Measurements from ENCODE around the gene PLEKHA8. TPM values are rescaled to one million over a fixed set of nuclear protein-coding genes. Genes with fewer than 3 reads are reported as not detected.

PLEKHA8 gene
- total RNA-seq, 1 donor from 2014 or later, result 62.7 TPM

- Histone ChIP-seq H3K9ac (no peak overlapping the region), H3K36me3 (no peaks in the 10 kb centered on the region), H2AFZ (replicated peaks) (peak overlapping the region; percentile 78), H4K20me1 (ENCODE audit: low read depth) (peaks cover 10% of the 10 kb centered on the region), H3K27me3 (peaks cover 36% of the 10 kb centered on the region), H3F3A (ENCODE audit: low read depth) (peaks cover 16% of the 10 kb centered on the region), H3K27ac (no peak overlapping the region), H3K79me2 (ENCODE audit: low read depth) (peaks cover 3% of the 10 kb centered on the region), H3K4me2 (peak overlapping the region; percentile 83), H3K4me1 (peaks cover 4% of the 10 kb centered on the region), H3K4me3 (peak overlapping the region; percentile 82), H3K9me3 (ENCODE audit: low read depth) (no peaks in the 10 kb centered on the region)
- Mint-ChIP-seq H3K27me3 (ENCODE audit: insufficient read depth, low read depth) (peaks cover 5% of the 10 kb centered on the region), H3K27ac (no peak overlapping the region), H3K36me3 (no peaks in the 10 kb centered on the region), H3K9me3 (no peaks in the 10 kb centered on the region), H3K4me1 (peaks cover 4% of the 10 kb centered on the region), H3K4me3 (peak overlapping the region; percentile 95)
- TF ChIP-seq CTCF (IDR thresholded peaks at IDR 0.05) (no peak), EZH2 (IDR thresholded peaks at IDR 0.05) (no peak), EZH2phosphoT487 (IDR thresholded peaks at IDR 0.05) (no peak)
- DNase-seq (ENCODE audit: low spot score), result peak; percentile 66
Observed at GRCh38 chr7:30135301-30136116, 107.3 kb downstream of the PLEKHA8 start.

GRCh38 chr7:30136117-30136731, 108.0 kb downstream of the PLEKHA8 start:
- no peak overlapping the region for H3K27ac Mint-ChIP-seq
- Histone ChIP-seq H3K36me3 (no peaks in the 10 kb centered on the region), H3K27me3 (peaks cover 36% of the 10 kb centered on the region), H3K4me2 (peak overlapping the region; percentile 83), H3K4me1 (peaks cover 4% of the 10 kb centered on the region), H3K79me2 (ENCODE audit: low read depth) (peaks cover 3% of the 10 kb centered on the region), H3K4me3 (peak overlapping the region; percentile 82), H3K27ac (no peak overlapping the region), H2AFZ (replicated peaks) (peak overlapping the region; percentile 78), H3K9me3 (ENCODE audit: low read depth) (no peaks in the 10 kb centered on the region), H4K20me1 (ENCODE audit: low read depth) (peaks cover 10% of the 10 kb centered on the region), H3F3A (ENCODE audit: low read depth) (peaks cover 16% of the 10 kb centered on the region), H3K9ac (no peak overlapping the region)
- no peak for TF ChIP-seq CTCF (IDR thresholded peaks at IDR 0.05)
- TF ChIP-seq EZH2 (IDR thresholded peaks at IDR 0.05), result no peak
- no peak for TF ChIP-seq EZH2phosphoT487 (IDR thresholded peaks at IDR 0.05)
- H3K9me3 Mint-ChIP-seq, result no peaks in the 10 kb centered on the region
- peak overlapping the region; percentile 95 for H3K4me3 Mint-ChIP-seq
- peak; percentile 39 for DNase-seq (ENCODE audit: low spot score)
- H3K36me3 Mint-ChIP-seq, result no peaks in the 10 kb centered on the region
- H3K27me3 Mint-ChIP-seq (ENCODE audit: insufficient read depth, low read depth), result peaks cover 5% of the 10 kb centered on the region
- H3K4me1 Mint-ChIP-seq, result peaks cover 4% of the 10 kb centered on the region

- Mint-ChIP-seq H3K27ac (no peak overlapping the region), H3K27me3 (ENCODE audit: insufficient read depth, low read depth) (peaks cover 5% of the 10 kb centered on the region), H3K4me1 (peaks cover 4% of the 10 kb centered on the region), H3K4me3 (peak overlapping the region; percentile 95), H3K9me3 (no peaks in the 10 kb centered on the region), H3K36me3 (no peaks in the 10 kb centered on the region)
- TF ChIP-seq EZH2phosphoT487 (IDR thresholded peaks at IDR 0.05), result no peak
- TF ChIP-seq EZH2 (IDR thresholded peaks at IDR 0.05), result no peak
- no peak for TF ChIP-seq CTCF (IDR thresholded peaks at IDR 0.05)
- peak overlapping the region; percentile 78 for H2AFZ ChIP-seq (replicated peaks)
- peaks cover 3% of the 10 kb centered on the region for H3K79me2 ChIP-seq (ENCODE audit: low read depth)
- peaks cover 16% of the 10 kb centered on the region for H3F3A ChIP-seq (ENCODE audit: low read depth)
- H3K4me3 ChIP-seq, result peak overlapping the region; percentile 82
- H3K9me3 ChIP-seq (ENCODE audit: low read depth), result no peaks in the 10 kb centered on the region
- H4K20me1 ChIP-seq (ENCODE audit: low read depth), result peaks cover 10% of the 10 kb centered on the region
- no peak overlapping the region for H3K9ac ChIP-seq
- H3K36me3 ChIP-seq, result no peaks in the 10 kb centered on the region
- no peak for DNase-seq (ENCODE audit: low spot score)
- H3K4me2 ChIP-seq, result peak overlapping the region; percentile 83
- H3K27ac ChIP-seq, result no peak overlapping the region
- peaks cover 36% of the 10 kb centered on the region for H3K27me3 ChIP-seq
- H3K4me1 ChIP-seq, result peaks cover 4% of the 10 kb centered on the region
Observed at GRCh38 chr7:30136743-30137485, 108.7 kb downstream of the PLEKHA8 start.
